Neural crest cell (in vitro differentiated cells): Measurements from ENCODE around the gene RAB3C. TPM values are rescaled to one million over a fixed set of nuclear protein-coding genes. Genes with fewer than 3 reads are reported as not detected.

Experiments
- DNase-seq: peaks from one replicate; pipeline ENCODE4 v3.0.0; 2021; ENCODE audit warnings: low read depth, mixed read lengths, low spot score
- H3K27ac Mint-ChIP-seq: one replicate; pipeline ENCODE4 v1.8.0; 2021; ENCODE audit warnings: mild to moderate bottlenecking, mixed read lengths; ENCODE audit not compliant: unreplicated experiment
- H3K27me3 Mint-ChIP-seq: 2 replicates; pipeline ENCODE4 v1.8.0; 2021; ENCODE audit warnings: low read depth, mild to moderate bottlenecking, mixed read lengths
- H3K36me3 Mint-ChIP-seq: 2 replicates; pipeline ENCODE4 v1.8.0; 2021; ENCODE audit warnings: low read depth, mild to moderate bottlenecking, mixed read lengths
- H3K4me1 Mint-ChIP-seq: 2 replicates; pipeline ENCODE4 v1.8.0; 2021; ENCODE audit warnings: mixed read lengths
- H3K4me3 Mint-ChIP-seq: one replicate; pipeline ENCODE4 v1.8.0; 2021; ENCODE audit warnings: mild to moderate bottlenecking, mixed read lengths
- H3K9me3 Mint-ChIP-seq: 2 replicates; pipeline ENCODE4 v1.8.0; 2021; ENCODE audit warnings: mixed read lengths
- CTCF ChIP-seq: fragments of 200-600 bp; sonication (generic); conservative IDR thresholded peaks from 2 replicates; pipeline ENCODE4 v1.5.0; 2021; ENCODE audit warnings: antibody characterized with exemption, mild to moderate bottlenecking
- total RNA-seq: library from RNA; stranded (reverse); gene quantifications from 2 replicates; pipeline ENCODE4 v1.2.1, GENCODE V29; 2021

RAB3C gene
- total RNA-seq, 1 donor from 2014 or later, result 13.6 TPM

- H3K27ac Mint-ChIP-seq, result no peak overlapping the region
Observed at GRCh38 chr5:58640011-58640410, 57.1 kb downstream of the RAB3C start.

GRCh38 chr5:58641533-58641932, 58.7 kb downstream of the RAB3C start:
- Mint-ChIP-seq H3K36me3 (no peaks in the 10 kb centered on the region), H3K4me1 (no peaks in the 10 kb centered on the region), H3K9me3 (no peaks in the 10 kb centered on the region)

More at GRCh38 chr5:58640011-58640410, 57.1 kb downstream of the RAB3C start:
- Mint-ChIP-seq H3K4me3 (no peak overlapping the region), H3K4me1 (no peaks in the 10 kb centered on the region), H3K9me3 (no peaks in the 10 kb centered on the region), H3K36me3 (no peaks in the 10 kb centered on the region), H3K27me3 (no peaks in the 10 kb centered on the region)
- no peak for TF ChIP-seq CTCF
- no peak for DNase-seq

GRCh38 chr5:58648846-58649245, 66.0 kb downstream of the RAB3C start:
- H3K27ac Mint-ChIP-seq, result no peak overlapping the region
- no peak for DNase-seq
- no peaks in the 10 kb centered on the region for H3K27me3 Mint-ChIP-seq
- no peaks in the 10 kb centered on the region for H3K36me3 Mint-ChIP-seq
- TF ChIP-seq CTCF, result no peak
- H3K9me3 Mint-ChIP-seq, result no peaks in the 10 kb centered on the region
- H3K4me1 Mint-ChIP-seq, result no peaks in the 10 kb centered on the region
- H3K4me3 Mint-ChIP-seq, result no peak overlapping the region

More at GRCh38 chr5:58641533-58641932, 58.7 kb downstream of the RAB3C start:
- DNase-seq, result no peak
- no peak for TF ChIP-seq CTCF
- Mint-ChIP-seq H3K27me3 (no peaks in the 10 kb centered on the region), H3K27ac (no peak overlapping the region), H3K4me3 (no peak overlapping the region)

GRCh38 chr5:58649716-58650115, 66.8 kb downstream of the RAB3C start:
- Mint-ChIP-seq H3K9me3 (no peaks in the 10 kb centered on the region), H3K4me1 (no peaks in the 10 kb centered on the region), H3K36me3 (no peaks in the 10 kb centered on the region), H3K27ac (no peak overlapping the region), H3K27me3 (no peaks in the 10 kb centered on the region), H3K4me3 (no peak overlapping the region)
- no peak for TF ChIP-seq CTCF
- DNase-seq, result no peak

GRCh38 chr5:58653521-58653920, 70.6 kb downstream of the RAB3C start:
- H3K27me3 Mint-ChIP-seq, result no peaks in the 10 kb centered on the region
- no peaks in the 10 kb centered on the region for H3K36me3 Mint-ChIP-seq
- no peaks in the 10 kb centered on the region for H3K9me3 Mint-ChIP-seq
- no peaks in the 10 kb centered on the region for H3K4me1 Mint-ChIP-seq
- no peak overlapping the region for H3K27ac Mint-ChIP-seq
- no peak overlapping the region for H3K4me3 Mint-ChIP-seq
- no peak for DNase-seq
- TF ChIP-seq CTCF, result no peak

- H3K27ac Mint-ChIP-seq, result no peak overlapping the region
- TF ChIP-seq CTCF, result no peak
- H3K36me3 Mint-ChIP-seq, result peaks cover 2% of the 10 kb centered on the region
- DNase-seq, result no peak
- no peaks in the 10 kb centered on the region for H3K27me3 Mint-ChIP-seq
- peaks cover 4% of the 10 kb centered on the region for H3K9me3 Mint-ChIP-seq
- peaks cover 12% of the 10 kb centered on the region for H3K4me1 Mint-ChIP-seq
- H3K4me3 Mint-ChIP-seq, result no peak overlapping the region
Observed at GRCh38 chr5:58666141-58666540, 83.3 kb downstream of the RAB3C start.
